CD14-positive monocyte (primary cell): ENCODE results near the gene OSBPL1A. TPM values are rescaled to one million over a fixed set of nuclear protein-coding genes. Genes with fewer than 3 reads are reported as not detected.

Source experiments
- DNase-seq, 3 donors: peaks; one replicate each; pipeline ENCODE4 v3.0.0-alpha.2; 2011 to 2022
- H2AFZ ChIP-seq: 2 replicates; pipeline ENCODE4 v1.6.0; 2012; ENCODE audit warnings: mild to moderate bottlenecking, low read depth, low read length, inconsistent platforms; ENCODE audit not compliant: insufficient read depth, poor library complexity, severe bottlenecking
- H3K27ac ChIP-seq, 2 donors: 1 replicate in 1 of 2; 2 replicates in 1 of 2; pipeline ENCODE4 v1.5.1; 2012 to 2013; ENCODE audit warnings: low read length in 2 of 2, control low read depth in 1 of 2, inconsistent platforms in 1 of 2, low read depth in 1 of 2, mild to moderate bottlenecking in 1 of 2
- H3K27me3 ChIP-seq, 2 donors: one replicate each; pipeline versions ENCODE4 v1.6.0 to v1.6.1; 2011 to 2013; ENCODE audit warnings: low read length in 2 of 2; ENCODE audit not compliant: control insufficient read depth in 2 of 2, insufficient read depth in 2 of 2
- H3K36me3 ChIP-seq, 2 donors: replicated peaks in 1 of 2; 1 replicate in 1 of 2; 2 replicates in 1 of 2; pipeline versions ENCODE4 v1.5.1 to v1.6.1; 2012 to 2013; ENCODE audit warnings: low read length in 2 of 2, control low read depth in 1 of 2, inconsistent platforms in 1 of 2, mild to moderate bottlenecking in 1 of 2; ENCODE audit not compliant: insufficient read depth in 2 of 2, control insufficient read depth in 1 of 2
- H3K4me1 ChIP-seq, 2 donors: 1 replicate in 1 of 2; 2 replicates in 1 of 2; pipeline versions ENCODE4 v1.5.1 to v1.6.1; 2012 to 2013; ENCODE audit warnings: low read length in 2 of 2, control low read depth in 1 of 2, inconsistent platforms in 1 of 2, mild to moderate bottlenecking in 1 of 2, moderate library complexity in 1 of 2; ENCODE audit not compliant: insufficient read depth in 2 of 2, control insufficient read depth in 1 of 2
- H3K4me2 ChIP-seq: replicated peaks from 2 replicates; pipeline ENCODE3; 2012; ENCODE audit warnings: low read length, moderate library complexity, mild to moderate bottlenecking; ENCODE audit not compliant: poor library complexity, severe bottlenecking; ENCODE audit errors: extremely low read depth
- H3K4me3 ChIP-seq, 3 experiments: fragments of 200-600 bp in 1 of 3; sonication (generic) in 1 of 3; replicated peaks in 1 of 3; 1 replicate in 2 of 3; 2 replicates in 1 of 3; pipeline ENCODE4 v1.5.1; 2011 to 2013; ENCODE audit warnings: low read length in 3 of 3, mild to moderate bottlenecking in 3 of 3, control low read depth in 2 of 3, low read depth in 2 of 3, inconsistent platforms in 1 of 3, moderate library complexity in 1 of 3
- H3K79me2 ChIP-seq: 2 replicates; pipeline ENCODE4 v1.6.0; 2012; ENCODE audit warnings: mild to moderate bottlenecking, control low read depth, inconsistent platforms, low read length, moderate library complexity; ENCODE audit not compliant: insufficient read depth
- H3K9ac ChIP-seq: 2 replicates; pipeline ENCODE4 v1.6.0; 2017; ENCODE audit warnings: low read length, mild to moderate bottlenecking; ENCODE audit not compliant: insufficient read depth, poor library complexity, severe bottlenecking
- H3K9me3 ChIP-seq, 2 donors: replicated peaks in 1 of 2; 1 replicate in 1 of 2; 2 replicates in 1 of 2; pipeline versions ENCODE4 v1.5.1 to v1.6.1; 2012 to 2013; ENCODE audit warnings: low read length in 2 of 2, control low read depth in 1 of 2; ENCODE audit not compliant: control insufficient read depth in 1 of 2, insufficient read depth in 1 of 2
- H4K20me1 ChIP-seq: 2 replicates; pipeline ENCODE4 v1.6.0; 2012; ENCODE audit warnings: mild to moderate bottlenecking, low read length, control low read depth, moderate library complexity; ENCODE audit not compliant: insufficient read depth
- H3K27ac Mint-ChIP-seq, 7 donors: one replicate each; pipeline ENCODE4 v1.8.0; 2020; ENCODE audit warnings: mild to moderate bottlenecking in 7 of 7, mixed read lengths in 7 of 7, moderate library complexity in 6 of 7, inconsistent platforms in 2 of 7
- H3K27me3 Mint-ChIP-seq, 3 donors: one replicate each; pipeline ENCODE4 v1.8.0; 2021 to 2022; ENCODE audit warnings: low read depth in 3 of 3, mild to moderate bottlenecking in 3 of 3, mixed read lengths in 3 of 3, moderate library complexity in 3 of 3, inconsistent platforms in 1 of 3
- H3K36me3 Mint-ChIP-seq, 2 donors: one replicate each; pipeline ENCODE4 v1.8.0; 2020; ENCODE audit warnings: mixed read lengths in 2 of 2, inconsistent platforms in 1 of 2, mild to moderate bottlenecking in 1 of 2
- H3K4me1 Mint-ChIP-seq: one replicate; pipeline ENCODE4 v1.8.0; 2020; ENCODE audit warnings: mild to moderate bottlenecking, mixed read lengths
- H3K4me3 Mint-ChIP-seq, 2 donors: one replicate each; pipeline ENCODE4 v1.8.0; 2020; ENCODE audit warnings: mild to moderate bottlenecking in 2 of 2, mixed read lengths in 2 of 2, moderate library complexity in 1 of 2
- H3K9me3 Mint-ChIP-seq, 7 donors: one replicate each; pipeline ENCODE4 v1.8.0; 2020 to 2022; ENCODE audit warnings: mixed read lengths in 7 of 7, mild to moderate bottlenecking in 6 of 7, moderate library complexity in 6 of 7, inconsistent platforms in 2 of 7
- CTCF ChIP-seq: fragments of 200-600 bp; IDR thresholded peaks from one replicate; pipeline ENCODE4 v1.8.0; 2022; ENCODE audit warnings: antibody characterized with exemption, mild to moderate bottlenecking
- WGBS: methylation state at CpG from one replicate; pipeline ENCODE4 v1.1.5; 2013; ENCODE audit warnings: missing lambda C conversion rate; ENCODE audit not compliant: insufficient coverage; 5-methylcytosine and 5-hydroxymethylcytosine counted together
- intact Hi-C, 2 donors: fragments of 100-400 bp; cut with micrococcal nuclease; formaldehyde crosslinking; loops; one replicate each; pipeline versions ENCODE4 v1.15.0 to v1.15.1; 2023
- polyA plus RNA-seq, 3 donors: library from polyadenylated mRNA; depleted of rRNA in 1 of 3; unstranded in 2 of 3; stranded (reverse) in 1 of 3; fragments of 300-500 nt in 2 of 3; fragments of >200 nt in 1 of 3; fragmentation: Illumina TruSeq in 2 of 3; gene quantifications; 1 replicate in 2 of 3; 2 replicates in 1 of 3; pipeline ENCODE4 v1.2.3, GENCODE V29; 2012 to 2021

OSBPL1A gene
- polyA plus RNA-seq, 3 donors: 6.3 to 9.1 (median 7.1) TPM

DNA sequence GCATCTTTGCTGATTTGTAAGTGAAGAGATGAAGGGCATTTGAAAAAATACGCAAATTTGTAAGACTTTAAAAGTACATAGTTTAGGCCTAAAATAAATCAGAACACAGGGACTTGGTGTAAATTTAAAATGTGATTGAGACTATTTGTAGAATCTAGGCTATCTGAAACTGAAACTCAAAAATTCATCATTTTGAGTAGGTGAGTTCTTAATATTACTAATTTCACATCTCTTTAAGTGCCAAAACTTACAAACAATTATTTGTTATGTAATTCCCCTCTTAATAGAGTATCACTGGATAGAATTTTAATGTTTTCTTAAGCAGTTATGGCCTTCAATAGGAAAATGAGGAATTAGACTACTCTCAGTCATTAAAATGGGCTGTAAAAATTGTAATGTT is 48.8 kb upstream of the OSBPL1A start:
- no peak overlapping the region for H3K4me2 ChIP-seq
- H3K36me3 Mint-ChIP-seq: peaks cover 71 to 79% of the 10 kb centered on the region in 2 donors

GRCh38 chr18:24443870-24444269 is 46.2 kb upstream of the OSBPL1A start:
- no peak overlapping the region for H3K27ac ChIP-seq
- peaks cover 61 to 79% of the 10 kb centered on the region in 2 donors for H3K36me3 Mint-ChIP-seq

More for the DNA sequence above, 48.8 kb upstream of the OSBPL1A start:
- Histone ChIP-seq H3K9me3 (no peaks in the 10 kb centered on the region), H3K27me3 (no peaks in the 10 kb centered on the region), H3K4me3 (no peak overlapping the region), H2AFZ (no peak overlapping the region), H3K36me3 (peaks cover 68 to 83% of the 10 kb centered on the region in 2 donors), H3K9ac (no peak overlapping the region), H3K4me1 (peaks cover 0 to 10% of the 10 kb centered on the region in 2 donors), H3K27ac (no peak overlapping the region), H3K79me2 (no peaks in the 10 kb centered on the region), H4K20me1 (no peaks in the 10 kb centered on the region)
- no peak overlapping the region for H3K4me3 Mint-ChIP-seq
- no peak overlapping the region for H3K27ac Mint-ChIP-seq
- peaks cover 13% of the 10 kb centered on the region for H3K4me1 Mint-ChIP-seq
- intact Hi-C loops: no loop called here
- H3K9me3 Mint-ChIP-seq: no peaks in the 10 kb centered on the region
- WGBS: no CpG with 5 or more reads among the region's 1 CpG
- DNase-seq: no peak
- no peaks in the 10 kb centered on the region for H3K27me3 Mint-ChIP-seq
- no peak for TF ChIP-seq CTCF

More at GRCh38 chr18:24443870-24444269, 46.2 kb upstream of the OSBPL1A start:
- Histone ChIP-seq H4K20me1 (no peaks in the 10 kb centered on the region), H3K79me2 (no peaks in the 10 kb centered on the region), H3K4me2 (no peak overlapping the region), H3K27me3 (no peaks in the 10 kb centered on the region), H3K36me3 (peaks cover 55 to 75% of the 10 kb centered on the region in 2 donors), H3K9ac (no peak overlapping the region), H3K4me3 (no peak overlapping the region), H2AFZ (no peak overlapping the region), H3K4me1 (peaks cover 0 to 10% of the 10 kb centered on the region in 2 donors), H3K9me3 (no peaks in the 10 kb centered on the region)
- TF ChIP-seq CTCF: no peak
- no peak overlapping the region for H3K4me3 Mint-ChIP-seq
- H3K27me3 Mint-ChIP-seq: no peaks in the 10 kb centered on the region
- intact Hi-C loops: no loop called here
- no peaks in the 10 kb centered on the region for H3K9me3 Mint-ChIP-seq
- 0% methylated on average over 1 of the region's 2 CpGs for WGBS
- H3K4me1 Mint-ChIP-seq: peaks cover 18% of the 10 kb centered on the region
- peak in 2 of 3 donors; percentile 22 to 27 for DNase-seq
- no peak overlapping the region for H3K27ac Mint-ChIP-seq
